Chondrocyte (in vitro differentiated cells): ENCODE results near the gene STIMATE. TPM values are rescaled to one million over a fixed set of nuclear protein-coding genes. Genes with fewer than 3 reads are reported as not detected.
A peak's percentile ranks its signal among the peaks of the same experiment; 100 is the strongest.

Source experiments
- DNase-seq: peaks from one replicate; pipeline ENCODE4 v3.0.0; 2021; ENCODE audit warnings: mixed read lengths, low spot score
- H3K27ac Mint-ChIP-seq: one replicate; pipeline ENCODE4 v1.8.0; 2021; ENCODE audit warnings: mild to moderate bottlenecking, moderate library complexity, mixed read lengths; ENCODE audit not compliant: unreplicated experiment
- H3K27me3 Mint-ChIP-seq: 2 replicates; pipeline ENCODE4 v1.8.0; 2021; ENCODE audit warnings: low read depth, mixed read lengths
- H3K36me3 Mint-ChIP-seq: 2 replicates; pipeline ENCODE4 v1.8.0; 2021; ENCODE audit warnings: low read depth, mixed read lengths
- H3K4me1 Mint-ChIP-seq: 2 replicates; pipeline ENCODE4 v1.8.0; 2021; ENCODE audit warnings: low read depth, mild to moderate bottlenecking, mixed read lengths
- H3K4me3 Mint-ChIP-seq: one replicate; pipeline ENCODE4 v1.8.0; 2021; ENCODE audit warnings: mild to moderate bottlenecking, moderate library complexity, mixed read lengths; ENCODE audit not compliant: unreplicated experiment
- H3K9me3 Mint-ChIP-seq: 2 replicates; pipeline ENCODE4 v1.8.0; 2021; ENCODE audit warnings: low read depth, mixed read lengths
- CTCF ChIP-seq: fragments of 200-600 bp; sonication (generic); IDR thresholded peaks from 2 replicates; pipeline ENCODE4 v1.5.0; 2021; ENCODE audit warnings: antibody characterized with exemption, mild to moderate bottlenecking, moderate library complexity
- total RNA-seq: library from RNA; stranded (reverse); gene quantifications from 3 replicates; pipeline ENCODE4 v1.2.1, GENCODE V29; 2021

The STIMATE gene
- total RNA-seq, 1 donor from 2014 or later, result 19.0 TPM

GRCh38 chr3:52827441-52827840 lies 69.9 kb downstream of the STIMATE start:
- H3K4me1 Mint-ChIP-seq, result peaks cover 34% of the 10 kb centered on the region
- no peak overlapping the region for H3K4me3 Mint-ChIP-seq
- H3K36me3 Mint-ChIP-seq, result no peaks in the 10 kb centered on the region
- H3K27me3 Mint-ChIP-seq, result no peaks in the 10 kb centered on the region
- TF ChIP-seq CTCF, result no peak
- H3K27ac Mint-ChIP-seq, result peak overlapping the region; percentile 69
- no peak for DNase-seq
- no peaks in the 10 kb centered on the region for H3K9me3 Mint-ChIP-seq

GRCh38 chr3:52824037-52824436 lies 73.3 kb downstream of the STIMATE start:
- H3K4me1 Mint-ChIP-seq, result peaks cover 13% of the 10 kb centered on the region
- no peak overlapping the region for H3K27ac Mint-ChIP-seq
- no peaks in the 10 kb centered on the region for H3K36me3 Mint-ChIP-seq
- no peak for DNase-seq
- H3K27me3 Mint-ChIP-seq, result no peaks in the 10 kb centered on the region
- no peak overlapping the region for H3K4me3 Mint-ChIP-seq
- TF ChIP-seq CTCF, result no peak
- no peaks in the 10 kb centered on the region for H3K9me3 Mint-ChIP-seq

- no peaks in the 10 kb centered on the region for H3K27me3 Mint-ChIP-seq
- H3K36me3 Mint-ChIP-seq, result no peaks in the 10 kb centered on the region
- no peak overlapping the region for H3K4me3 Mint-ChIP-seq
- no peak overlapping the region for H3K27ac Mint-ChIP-seq
- no peak for TF ChIP-seq CTCF
- H3K4me1 Mint-ChIP-seq, result peaks cover 2% of the 10 kb centered on the region
- H3K9me3 Mint-ChIP-seq, result no peaks in the 10 kb centered on the region
- no peak for DNase-seq
These were observed 75.0 kb downstream of the STIMATE start for GRCh38 chr3:52822363-52822762.

- no peak for DNase-seq
- Mint-ChIP-seq H3K36me3 (no peaks in the 10 kb centered on the region), H3K4me1 (no peaks in the 10 kb centered on the region), H3K27me3 (no peaks in the 10 kb centered on the region), H3K27ac (no peak overlapping the region), H3K4me3 (no peak overlapping the region), H3K9me3 (no peaks in the 10 kb centered on the region)
- TF ChIP-seq CTCF, result peak; percentile 71
These were observed 76.6 kb downstream of the STIMATE start for GRCh38 chr3:52820736-52821135.

- Mint-ChIP-seq H3K4me1 (no peaks in the 10 kb centered on the region), H3K4me3 (no peak overlapping the region), H3K9me3 (no peaks in the 10 kb centered on the region), H3K27ac (no peak overlapping the region), H3K27me3 (no peaks in the 10 kb centered on the region), H3K36me3 (no peaks in the 10 kb centered on the region)
- DNase-seq, result no peak
- TF ChIP-seq CTCF, result no peak
These were observed 77.4 kb downstream of the STIMATE start for GRCh38 chr3:52819936-52820335.
